ENCODE data around the gene EFNA3. TPM values are rescaled to one million over a fixed set of nuclear protein-coding genes. Genes with fewer than 3 reads are reported as not detected.

Gene EFNA3
- total RNA-seq, 4 donors from 2014 or later, result 111 to 150 (median 129) TPM

GRCh38 chr1:155043793-155044192 is 34.8 kb upstream of the EFNA3 start:
- no peak for DNase-seq (ENCODE audit: low spot score in 2 of 2)

GRCh38 chr1:155044365-155044764 is 34.3 kb upstream of the EFNA3 start:
- intact Hi-C loops (cut with DNase I; ENCODE audit: low total_unique reads), result no loop called here
- no peak for DNase-seq (ENCODE audit: low spot score in 2 of 2)
- TF ChIP-seq, protein P1, sequence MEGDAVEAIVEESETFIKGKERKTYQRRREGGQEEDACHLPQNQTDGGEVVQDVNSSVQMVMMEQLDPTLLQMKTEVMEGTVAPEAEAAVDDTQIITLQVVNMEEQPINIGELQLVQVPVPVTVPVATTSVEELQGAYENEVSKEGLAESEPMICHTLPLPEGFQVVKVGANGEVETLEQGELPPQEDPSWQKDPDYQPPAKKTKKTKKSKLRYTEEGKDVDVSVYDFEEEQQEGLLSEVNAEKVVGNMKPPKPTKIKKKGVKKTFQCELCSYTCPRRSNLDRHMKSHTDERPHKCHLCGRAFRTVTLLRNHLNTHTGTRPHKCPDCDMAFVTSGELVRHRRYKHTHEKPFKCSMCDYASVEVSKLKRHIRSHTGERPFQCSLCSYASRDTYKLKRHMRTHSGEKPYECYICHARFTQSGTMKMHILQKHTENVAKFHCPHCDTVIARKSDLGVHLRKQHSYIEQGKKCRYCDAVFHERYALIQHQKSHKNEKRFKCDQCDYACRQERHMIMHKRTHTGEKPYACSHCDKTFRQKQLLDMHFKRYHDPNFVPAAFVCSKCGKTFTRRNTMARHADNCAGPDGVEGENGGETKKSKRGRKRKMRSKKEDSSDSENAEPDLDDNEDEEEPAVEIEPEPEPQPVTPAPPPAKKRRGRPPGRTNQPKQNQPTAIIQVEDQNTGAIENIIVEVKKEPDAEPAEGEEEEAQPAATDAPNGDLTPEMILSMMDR (IDR thresholded peaks at IDR 0.05), result no peak
- TF ChIP-seq POLR2A (IDR thresholded peaks at IDR 0.05), result no peak
- no peak overlapping the region for H3K4me3 ChIP-seq (ENCODE audit: low read depth, poor library complexity, severe bottlenecking)
- WGBS, 2 donors, result 85 to 90% methylated on average over 6 of the region's 6 CpGs

More at GRCh38 chr1:155043793-155044192, 34.8 kb upstream of the EFNA3 start:
- TF ChIP-seq POLR2A (IDR thresholded peaks at IDR 0.05), result no peak
- TF ChIP-seq, protein P1 (IDR thresholded peaks at IDR 0.05), result no peak
- intact Hi-C loops (cut with DNase I; ENCODE audit: low total_unique reads), result no loop called here
- H3K4me3 ChIP-seq (ENCODE audit: low read depth, poor library complexity, severe bottlenecking), result no peak overlapping the region
- 78 to 83% methylated on average over 3 of the region's 3 CpGs for WGBS, 2 donors

GRCh38 chr1:155044812-155045657 is 33.6 kb upstream of the EFNA3 start:
- intact Hi-C loops (cut with DNase I; ENCODE audit: low total_unique reads), result loop anchor here (5.0 kb wide), 1 partner anchor 37 kb away; no protein-coding TSS in a partner anchor
- TF ChIP-seq POLR2A (IDR thresholded peaks at IDR 0.05), result no peak
- TF ChIP-seq, protein P1 (IDR thresholded peaks at IDR 0.05), result no peak
- peak; percentile 83 to 92 for DNase-seq (ENCODE audit: low spot score in 2 of 2)
- 39% methylated on average over 7 of the region's 7 CpGs for WGBS, 2 donors
- H3K4me3 ChIP-seq (ENCODE audit: low read depth, poor library complexity, severe bottlenecking), result no peak overlapping the region

GRCh38 chr1:155048449-155049334 is 29.9 kb upstream of the EFNA3 start:
- no peak for DNase-seq (ENCODE audit: low spot score in 2 of 2)
- intact Hi-C loops (cut with DNase I; ENCODE audit: low total_unique reads), result loop anchor here (5.0 kb wide), 1 partner anchor 34 kb away; no protein-coding TSS in a partner anchor
- TF ChIP-seq POLR2A (IDR thresholded peaks at IDR 0.05), result no peak
- TF ChIP-seq, protein P1 (IDR thresholded peaks at IDR 0.05), result no peak
- WGBS, 2 donors, result 77 to 85% methylated on average over 8 of the region's 8 CpGs
- H3K4me3 ChIP-seq (ENCODE audit: low read depth, poor library complexity, severe bottlenecking), result no peak overlapping the region

- no peak for DNase-seq (ENCODE audit: low spot score in 2 of 2)
Observed at GRCh38 chr1:155049651-155050559, 28.7 kb upstream of the EFNA3 start.

More at GRCh38 chr1:155049651-155050559, 28.7 kb upstream of the EFNA3 start:
- WGBS, 2 donors, result 12 to 15% methylated on average over 10 of the region's 10 CpGs
- peak overlapping the region; percentile 48 for H3K4me3 ChIP-seq (ENCODE audit: low read depth, poor library complexity, severe bottlenecking)
- intact Hi-C loops (cut with DNase I; ENCODE audit: low total_unique reads), result loop anchor here (5.0 to 10.0 kb wide), 3 partner anchors 32 to 143 kb away; partner anchors contain the start of gene PBXIP1
- no peak for TF ChIP-seq POLR2A (IDR thresholded peaks at IDR 0.05)
- TF ChIP-seq, protein P1 (IDR thresholded peaks at IDR 0.05), result no peak
